HL-60/S4 (cell line): ENCODE data around the gene RIPK4.

Experiments used
- in situ Hi-C: fragments of 300-500 bp; cut with MboI; formaldehyde crosslinking; loops from 2 replicates; pipeline ENCODE4 v1.14.3; 2022; ENCODE audit warnings: low sequenced_read_pairs

Gene RIPK4

GRCh38 chr21:41766883-41767605 lies at the start of gene RIPK4:
TSS of gene RIPK4 (minus strand) at chr21:41767052. CDS start at chr21:41767041, 11 bp downstream.
- in situ Hi-C loops, result no loop called here

- in situ Hi-C loops, result no loop called here
Measured at GRCh38 chr21:41815652-41816582, 49.1 kb upstream of the RIPK4 start.

- in situ Hi-C loops, result no loop called here
Measured at GRCh38 chr21:41813226-41813625, 46.4 kb upstream of the RIPK4 start.

GRCh38 chr21:41812679-41813078 lies 45.8 kb upstream of the RIPK4 start:
- in situ Hi-C loops, result no loop called here

GRCh38 chr21:41810597-41810932 lies 43.7 kb upstream of the RIPK4 start:
- in situ Hi-C loops, result no loop called here

- in situ Hi-C loops, result no loop called here
Measured at GRCh38 chr21:41809891-41810596, 43.2 kb upstream of the RIPK4 start.

- in situ Hi-C loops, result no loop called here
Measured at GRCh38 chr21:41808846-41809245, 42.0 kb upstream of the RIPK4 start.

- in situ Hi-C loops, result no loop called here
Measured at GRCh38 chr21:41808094-41808493, 41.2 kb upstream of the RIPK4 start.

- in situ Hi-C loops, result no loop called here
Measured at GRCh38 chr21:41806773-41807172, 39.9 kb upstream of the RIPK4 start.

GRCh38 chr21:41805643-41806042 lies 38.8 kb upstream of the RIPK4 start:
- in situ Hi-C loops, result no loop called here

- in situ Hi-C loops, result no loop called here
Measured at GRCh38 chr21:41805038-41805437, 38.2 kb upstream of the RIPK4 start.

GRCh38 chr21:41804381-41804780 lies 37.5 kb upstream of the RIPK4 start:
- in situ Hi-C loops, result no loop called here

- in situ Hi-C loops, result no loop called here
Measured at GRCh38 chr21:41803316-41803715, 36.5 kb upstream of the RIPK4 start.

- in situ Hi-C loops, result no loop called here
Measured at GRCh38 chr21:41802684-41803083, 35.8 kb upstream of the RIPK4 start.

GRCh38 chr21:41802198-41802584 lies 35.3 kb upstream of the RIPK4 start:
- in situ Hi-C loops, result no loop called here

- in situ Hi-C loops, result no loop called here
Measured at GRCh38 chr21:41801321-41802197, 34.7 kb upstream of the RIPK4 start.

GRCh38 chr21:41800425-41801320 lies 33.8 kb upstream of the RIPK4 start:
- in situ Hi-C loops, result no loop called here

GRCh38 chr21:41799763-41800162 lies 32.9 kb upstream of the RIPK4 start:
- in situ Hi-C loops, result loop anchor here (10.0 kb wide), 1 partner anchor 185 kb away; no protein-coding TSS in a partner anchor

GRCh38 chr21:41798326-41798725 lies 31.5 kb upstream of the RIPK4 start:
- in situ Hi-C loops, result loop anchor here (10.0 kb wide), 1 partner anchor 184 kb away; no protein-coding TSS in a partner anchor
